Ectodermal cell (in vitro differentiated cells): ENCODE data around the gene FLII.

Source experiments
- H3K27ac ChIP-seq: 2 replicates; pipeline ENCODE4 v1.7.0; 2013; ENCODE audit warnings: mild to moderate bottlenecking, low read depth, low read length; ENCODE audit not compliant: insufficient read depth, poor library complexity, severe bottlenecking
- H3K27me3 ChIP-seq: 2 replicates; pipeline ENCODE4 v1.7.0; 2013; ENCODE audit warnings: mild to moderate bottlenecking, low read length; ENCODE audit not compliant: insufficient read depth, control insufficient read depth, poor library complexity, severe bottlenecking
- H3K36me3 ChIP-seq: one replicate; pipeline ENCODE4 v1.7.0; 2013; ENCODE audit warnings: low read length; ENCODE audit not compliant: control insufficient read depth, insufficient read depth
- H3K4me1 ChIP-seq: one replicate; pipeline ENCODE4 v1.7.0; 2013; ENCODE audit warnings: low read length; ENCODE audit not compliant: control insufficient read depth, insufficient read depth
- H3K4me3 ChIP-seq: 2 replicates; pipeline ENCODE4 v1.7.0; 2013; ENCODE audit warnings: low read depth, low read length, control low read depth; ENCODE audit not compliant: insufficient read depth
- H3K9me3 ChIP-seq: 2 replicates; pipeline ENCODE4 v1.7.0; 2013; ENCODE audit warnings: mild to moderate bottlenecking, low read length, moderate library complexity; ENCODE audit not compliant: control insufficient read depth
- WGBS, 2 experiments: methylation state at CpG; one replicate each; pipeline ENCODE4 v1.1.7; 2013; ENCODE audit warnings: missing lambda C conversion rate in 2 of 2; 5-methylcytosine and 5-hydroxymethylcytosine counted together

Gene FLII

DNA sequence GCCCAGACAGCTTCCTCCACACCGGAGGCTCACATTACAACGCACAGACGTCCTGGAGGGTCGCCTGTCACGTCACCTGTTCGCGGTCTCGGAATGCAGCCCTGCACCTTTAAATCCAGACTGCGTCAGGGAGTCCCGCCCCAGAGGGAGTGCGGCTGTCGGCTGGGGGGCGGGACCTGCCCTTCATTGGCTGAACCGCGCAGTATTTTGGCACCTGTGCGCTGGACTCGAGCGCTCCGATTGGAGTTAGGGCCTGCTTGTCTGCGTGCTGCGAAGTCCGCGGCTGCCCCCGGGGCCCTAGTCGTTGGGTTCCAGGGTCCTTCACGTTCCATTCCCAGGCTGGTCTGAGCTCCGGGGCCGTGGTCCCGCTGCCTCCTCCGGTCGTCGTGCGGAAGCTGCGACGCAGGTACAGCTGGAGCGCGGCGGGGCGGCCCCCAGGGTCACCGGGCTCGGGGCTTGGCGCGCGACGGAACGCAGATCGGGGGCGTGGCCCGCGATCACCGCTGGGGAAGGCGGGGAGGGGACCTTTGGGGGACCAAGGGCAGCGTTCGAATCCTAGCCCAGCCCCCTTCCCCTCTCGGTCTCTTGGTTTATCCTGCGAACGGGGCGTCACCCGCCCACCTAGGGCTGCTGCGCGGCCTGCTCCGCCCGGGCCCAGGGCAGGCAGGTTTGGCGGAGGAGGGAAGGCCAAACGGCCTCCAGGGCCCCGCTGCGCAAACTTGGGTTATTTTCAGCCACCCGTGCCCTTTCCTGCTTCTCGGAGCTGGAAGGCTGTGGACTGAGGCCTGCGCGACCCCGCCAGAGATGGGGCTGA, 2.0 kb upstream of the FLII start, which contains the start of gene MIEF2:
TSS of gene MIEF2 (plus strand) at position 331 of the 814 bp plus-strand sequence. CDS start 2,059 bp downstream, outside the sequence.
- peak within 1 kb of the TSS; percentile 52 for H3K27ac ChIP-seq
- peaks cover 18% of the 10 kb centered on the region for H3K4me1 ChIP-seq

DNA sequence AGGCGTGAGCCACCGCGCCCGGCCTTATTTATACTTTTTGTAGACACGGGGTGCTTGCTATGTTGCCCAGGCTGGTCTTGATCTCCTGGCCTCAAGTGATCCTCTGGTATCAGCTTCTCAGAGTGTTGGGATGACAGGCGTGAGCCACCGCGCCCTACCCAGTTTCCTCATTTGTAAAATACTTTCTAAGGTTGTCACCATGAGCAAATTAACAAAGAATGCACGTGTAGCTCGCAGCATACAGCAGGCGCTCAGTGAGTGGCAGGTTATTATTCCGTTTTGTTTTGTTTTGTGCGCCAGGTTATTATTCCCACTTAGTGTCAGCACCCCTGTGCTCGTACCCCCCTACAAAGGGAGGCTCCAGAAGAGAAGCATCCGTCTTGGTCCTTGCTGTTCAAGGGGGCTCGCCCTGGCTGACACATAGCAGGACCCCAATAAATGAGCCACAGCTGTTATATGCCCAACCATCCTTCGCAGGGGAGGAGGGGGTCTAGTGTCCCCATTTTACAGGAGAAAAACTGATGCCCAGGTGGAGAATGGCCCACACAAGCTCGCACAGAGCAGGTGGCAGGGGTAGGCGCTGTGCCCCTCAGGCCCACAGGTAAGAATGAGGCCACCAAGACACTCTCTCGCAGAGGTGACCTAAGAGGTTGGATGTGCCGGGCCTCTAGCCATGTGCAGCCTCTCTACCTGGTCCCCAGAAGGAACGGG, 1.2 kb upstream of the FLII start:
- Histone ChIP-seq H3K36me3 (peaks cover 12% of the 10 kb centered on the region), H3K4me1 (peaks cover 18% of the 10 kb centered on the region), H3K27ac (no peak overlapping the region), H3K4me3 (peak overlapping the region; percentile 73), H3K9me3 (no peaks in the 10 kb centered on the region), H3K27me3 (no peaks in the 10 kb centered on the region)
- WGBS, 2 experiments, result 78% methylated on average over 22 of the region's 22 CpGs

More for the DNA sequence above, 2.0 kb upstream of the FLII start, which contains the start of gene MIEF2:
- Histone ChIP-seq H3K9me3 (no peaks in the 10 kb centered on the region), H3K36me3 (peaks cover 8% of the 10 kb centered on the region), H3K4me3 (peak within 1 kb of the TSS; percentile 73), H3K27me3 (no peaks in the 10 kb centered on the region)
- WGBS, 2 experiments, result 0% methylated on average over 72 of the region's 72 CpGs

- H3K9me3 ChIP-seq, result no peaks in the 10 kb centered on the region
- peak overlapping the region; percentile 85 for H3K4me3 ChIP-seq
- H3K4me1 ChIP-seq, result peaks cover 18% of the 10 kb centered on the region
- peaks cover 24% of the 10 kb centered on the region for H3K36me3 ChIP-seq
- H3K27me3 ChIP-seq, result no peaks in the 10 kb centered on the region
- peak overlapping the region; percentile 65 for H3K27ac ChIP-seq
- WGBS, 2 experiments, result 0 to 1% methylated on average over 16 of the region's 16 CpGs
Observed at GRCh38 chr17:18257982-18258355, 569 bp downstream of the FLII start.

GRCh38 chr17:18257268-18257981, 1.1 kb downstream of the FLII start:
- H3K36me3 ChIP-seq, result peaks cover 26% of the 10 kb centered on the region

GRCh38 chr17:18256776-18257175, 1.8 kb downstream of the FLII start:
- H3K27me3 ChIP-seq, result no peaks in the 10 kb centered on the region
- no peak overlapping the region for H3K27ac ChIP-seq
- H3K36me3 ChIP-seq, result peaks cover 30% of the 10 kb centered on the region
- no peaks in the 10 kb centered on the region for H3K9me3 ChIP-seq
- H3K4me3 ChIP-seq, result no peak overlapping the region
- peaks cover 15% of the 10 kb centered on the region for H3K4me1 ChIP-seq
- 93% methylated on average over 7 of the region's 7 CpGs for WGBS, 2 experiments

More at GRCh38 chr17:18257268-18257981, 1.1 kb downstream of the FLII start:
- Histone ChIP-seq H3K4me1 (peaks cover 18% of the 10 kb centered on the region), H3K27ac (peak overlapping the region; percentile 65), H3K9me3 (no peaks in the 10 kb centered on the region), H3K27me3 (no peaks in the 10 kb centered on the region), H3K4me3 (peak overlapping the region; percentile 85)
- WGBS, 2 experiments, result 23 to 28% methylated on average over 18 of the region's 18 CpGs

DNA sequence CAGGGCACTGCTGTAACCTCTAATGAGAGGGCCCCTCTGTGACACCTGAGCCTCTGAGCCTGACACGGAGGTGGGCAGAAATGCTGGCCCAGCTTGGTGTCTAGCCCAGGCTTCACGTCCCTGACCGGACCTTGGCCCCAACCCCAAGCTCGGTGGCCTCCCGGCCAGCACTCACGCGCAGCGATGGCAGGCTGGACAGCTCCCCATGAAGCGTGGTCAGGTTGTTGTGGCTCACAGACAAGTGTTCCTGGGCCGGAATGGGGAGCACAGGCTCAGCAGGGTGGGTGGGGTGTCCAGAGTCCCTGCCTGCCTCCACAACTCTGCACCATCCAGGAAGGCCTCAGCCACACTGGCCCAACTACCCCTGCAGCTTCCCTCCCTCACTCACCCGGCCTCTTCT, 2.2 kb downstream of the FLII start:
- WGBS, 2 experiments, result 92 to 97% methylated on average over 11 of the region's 11 CpGs
- Histone ChIP-seq H3K4me1 (peaks cover 11% of the 10 kb centered on the region), H3K36me3 (peaks cover 31% of the 10 kb centered on the region), H3K9me3 (no peaks in the 10 kb centered on the region), H3K4me3 (no peak overlapping the region), H3K27ac (no peak overlapping the region), H3K27me3 (no peaks in the 10 kb centered on the region)

DNA sequence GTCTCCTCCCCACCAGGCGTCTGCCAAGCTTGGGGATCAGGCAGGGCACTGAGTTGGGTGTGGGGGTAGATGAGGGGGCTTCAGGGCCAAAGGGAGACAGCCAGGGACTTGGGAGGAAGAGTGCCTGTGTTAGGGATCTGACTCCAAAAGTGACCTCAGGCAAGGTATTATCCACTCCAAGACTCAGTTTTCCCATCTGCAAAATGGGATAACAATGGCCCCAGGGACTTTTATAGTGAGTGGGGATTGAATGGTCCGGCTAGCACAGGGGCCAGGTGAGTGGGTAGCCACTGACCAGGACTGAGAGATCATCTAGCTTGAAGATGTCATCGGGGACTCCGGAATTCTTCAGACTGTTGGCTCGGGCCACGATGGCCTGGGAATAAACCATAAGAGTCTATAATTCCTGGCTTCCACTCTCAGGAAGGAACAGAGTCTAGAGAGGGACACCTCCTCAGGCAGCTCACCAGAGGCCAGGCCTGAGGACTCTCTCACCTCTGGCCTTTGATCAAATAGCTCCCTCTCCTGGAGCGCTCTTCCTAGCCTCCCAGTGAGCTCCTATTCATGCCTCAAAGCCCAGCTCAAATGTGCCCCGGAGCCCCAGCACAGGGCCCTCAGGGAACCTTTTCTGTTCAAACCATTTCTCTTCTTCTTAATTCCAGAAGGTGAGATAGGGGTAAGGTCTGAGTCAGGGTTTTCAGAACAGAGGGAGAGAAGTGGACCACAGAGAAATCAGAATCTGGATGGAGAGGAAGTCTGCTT, 3.5 kb downstream of the FLII start:
- Histone ChIP-seq H3K27me3 (no peaks in the 10 kb centered on the region), H3K27ac (no peak overlapping the region), H3K4me3 (no peak overlapping the region), H3K4me1 (peaks cover 9% of the 10 kb centered on the region), H3K36me3 (peaks cover 36% of the 10 kb centered on the region), H3K9me3 (no peaks in the 10 kb centered on the region)
- 92 to 93% methylated on average over 8 of the region's 8 CpGs for WGBS, 2 experiments

- peaks cover 36% of the 10 kb centered on the region for H3K36me3 ChIP-seq
- WGBS, 2 experiments, result 95 to 96% methylated on average over 27 of the region's 27 CpGs
Observed at GRCh38 chr17:18253947-18254821, 4.4 kb downstream of the FLII start.

More at GRCh38 chr17:18253947-18254821, 4.4 kb downstream of the FLII start:
- Histone ChIP-seq H3K27ac (no peak overlapping the region), H3K4me1 (peaks cover 9% of the 10 kb centered on the region), H3K9me3 (no peaks in the 10 kb centered on the region), H3K4me3 (no peak overlapping the region), H3K27me3 (no peaks in the 10 kb centered on the region)
